H1 (cell line): ENCODE measurements around the gene TCP11.

Experiments
- CBX5 ChIP-seq: fragments of 300-800, 300-1000 bp; sonication (generic); IDR thresholded peaks from 2 replicates; pipeline ENCODE4 v1.7.1; 2016; ENCODE audit warnings: antibody characterized with exemption, low read length, low read depth
- CREB1 ChIP-seq: IDR thresholded peaks from 2 replicates; pipeline ENCODE4 v1.6.1; 2012; ENCODE audit warnings: inconsistent platforms
- EP300 ChIP-seq, 2 experiments: IDR thresholded peaks; 1 replicate in 1 of 2; 2 replicates in 1 of 2; pipeline ENCODE4 v1.6.1; 2011 to 2012; ENCODE audit warnings: low read depth in 2 of 2, low read length in 2 of 2, mild to moderate bottlenecking in 2 of 2, borderline replicate concordance in 1 of 2, inconsistent platforms in 1 of 2, moderate library complexity in 1 of 2
- GABPA ChIP-seq: IDR thresholded peaks from 2 replicates; pipeline ENCODE4 v1.6.1; 2011; ENCODE audit warnings: mild to moderate bottlenecking, low read length, moderate library complexity, borderline replicate concordance; ENCODE audit not compliant: insufficient read depth
- POLR2A ChIP-seq, 2 experiments: IDR thresholded peaks; 1 replicate in 1 of 2; 2 replicates in 1 of 2; pipeline ENCODE4 v1.6.1; 2011; ENCODE audit warnings: low read depth in 2 of 2, low read length in 2 of 2, mild to moderate bottlenecking in 2 of 2; ENCODE audit errors: control extremely low read depth in 1 of 2
- POLR2AphosphoS5 ChIP-seq: IDR thresholded peaks from 2 replicates; pipeline ENCODE4 v1.6.1; 2011; ENCODE audit warnings: low read depth, low read length
- RFX5 ChIP-seq: IDR thresholded peaks from 2 replicates; pipeline ENCODE4 v1.6.1; 2011; ENCODE audit warnings: low read depth, low read length, improper control_type of control experiment, borderline replicate concordance
- RXRA ChIP-seq: IDR thresholded peaks from 2 replicates; pipeline ENCODE4 v1.6.1; 2011; ENCODE audit warnings: low read depth, mild to moderate bottlenecking, low read length, moderate library complexity; ENCODE audit not compliant: insufficient read depth
- SIN3A ChIP-seq, 2 experiments: IDR thresholded peaks in 1 of 2; conservative IDR thresholded peaks in 1 of 2; 2 replicates each; pipeline ENCODE4 v1.6.1; 2011 to 2012; ENCODE audit warnings: low read length in 2 of 2, improper control_type of control experiment in 1 of 2, low read depth in 1 of 2, mild to moderate bottlenecking in 1 of 2
- ZNF274 ChIP-seq: IDR thresholded peaks from 2 replicates; pipeline ENCODE4 v1.7.0; 2012; ENCODE audit warnings: low read length, borderline replicate concordance; ENCODE audit errors: extremely low read depth
- TF ChIP-seq, protein P1 (sequence below), 3 experiments: IDR thresholded peaks; 1 replicate in 2 of 3; 2 replicates in 1 of 3; pipeline versions ENCODE4 v1.5.1 to v1.6.1; 2011; ENCODE audit warnings: low read length in 3 of 3, mild to moderate bottlenecking in 3 of 3, inconsistent platforms in 2 of 3, low read depth in 1 of 3, moderate library complexity in 1 of 3; ENCODE audit not compliant: insufficient read depth in 1 of 3; ENCODE audit errors: control extremely low read depth in 1 of 3
- TF ChIP-seq, protein P2 (sequence below): IDR thresholded peaks from 2 replicates; pipeline ENCODE4 v1.6.1; 2011; ENCODE audit warnings: low read depth, mild to moderate bottlenecking, low read length; ENCODE audit not compliant: insufficient read depth
- TF ChIP-seq, protein P3 (sequence below): IDR thresholded peaks from 2 replicates; pipeline ENCODE4 v1.6.1; 2012; ENCODE audit warnings: inconsistent platforms

DNA sequence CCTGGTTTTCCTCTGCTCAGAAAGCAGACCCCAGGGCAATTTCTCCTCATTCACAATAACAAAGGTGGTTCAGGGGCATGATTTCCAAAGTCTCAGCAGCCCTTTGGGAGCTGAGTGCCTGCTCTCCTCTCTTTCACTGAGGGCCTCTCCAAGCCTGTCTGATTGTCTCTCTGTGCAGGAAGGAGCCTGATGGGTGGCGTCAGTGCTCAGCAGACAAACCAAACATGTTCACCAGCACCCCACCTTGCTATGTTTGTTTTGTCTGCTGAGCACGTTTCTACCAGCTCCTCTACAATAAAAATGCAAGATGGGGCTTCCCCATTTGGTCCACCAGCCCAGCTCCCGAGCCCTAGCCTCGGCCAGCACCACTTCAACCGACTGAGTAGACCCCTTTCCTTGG lies 25.4 kb upstream of the TCP11 start:
- TF ChIP-seq SIN3A (conservative IDR thresholded peaks at IDR 0.05 in 1 of 2, IDR thresholded peaks at IDR 0.05 in 1 of 2; ENCODE audit: low read depth in 1 of 2, low read length in 2 of 2) (no peak), POLR2AphosphoS5 (no peak), ZNF274 (no peak), CBX5 (no peak), GABPA (no peak), EP300 (IDR thresholded peaks at IDR 0.05; ENCODE audit: borderline replicate concordance in 1 of 2, low read depth in 2 of 2, low read length in 2 of 2) (no peak), CREB1 (no peak), POLR2A (IDR thresholded peaks at IDR 0.05; ENCODE audit: control extremely low read depth in 1 of 2, low read depth in 2 of 2, low read length in 2 of 2) (no peak), RXRA (no peak), RFX5 (no peak)
- TF ChIP-seq, protein P1, sequence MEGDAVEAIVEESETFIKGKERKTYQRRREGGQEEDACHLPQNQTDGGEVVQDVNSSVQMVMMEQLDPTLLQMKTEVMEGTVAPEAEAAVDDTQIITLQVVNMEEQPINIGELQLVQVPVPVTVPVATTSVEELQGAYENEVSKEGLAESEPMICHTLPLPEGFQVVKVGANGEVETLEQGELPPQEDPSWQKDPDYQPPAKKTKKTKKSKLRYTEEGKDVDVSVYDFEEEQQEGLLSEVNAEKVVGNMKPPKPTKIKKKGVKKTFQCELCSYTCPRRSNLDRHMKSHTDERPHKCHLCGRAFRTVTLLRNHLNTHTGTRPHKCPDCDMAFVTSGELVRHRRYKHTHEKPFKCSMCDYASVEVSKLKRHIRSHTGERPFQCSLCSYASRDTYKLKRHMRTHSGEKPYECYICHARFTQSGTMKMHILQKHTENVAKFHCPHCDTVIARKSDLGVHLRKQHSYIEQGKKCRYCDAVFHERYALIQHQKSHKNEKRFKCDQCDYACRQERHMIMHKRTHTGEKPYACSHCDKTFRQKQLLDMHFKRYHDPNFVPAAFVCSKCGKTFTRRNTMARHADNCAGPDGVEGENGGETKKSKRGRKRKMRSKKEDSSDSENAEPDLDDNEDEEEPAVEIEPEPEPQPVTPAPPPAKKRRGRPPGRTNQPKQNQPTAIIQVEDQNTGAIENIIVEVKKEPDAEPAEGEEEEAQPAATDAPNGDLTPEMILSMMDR (IDR thresholded peaks at IDR 0.05; ENCODE audit: control extremely low read depth in 1 of 3, insufficient read depth in 1 of 3, low read depth in 1 of 3, low read length in 3 of 3): no peak
- TF ChIP-seq, protein P2, sequence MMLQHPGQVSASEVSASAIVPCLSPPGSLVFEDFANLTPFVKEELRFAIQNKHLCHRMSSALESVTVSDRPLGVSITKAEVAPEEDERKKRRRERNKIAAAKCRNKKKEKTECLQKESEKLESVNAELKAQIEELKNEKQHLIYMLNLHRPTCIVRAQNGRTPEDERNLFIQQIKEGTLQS: no peak
- TF ChIP-seq, protein P3, sequence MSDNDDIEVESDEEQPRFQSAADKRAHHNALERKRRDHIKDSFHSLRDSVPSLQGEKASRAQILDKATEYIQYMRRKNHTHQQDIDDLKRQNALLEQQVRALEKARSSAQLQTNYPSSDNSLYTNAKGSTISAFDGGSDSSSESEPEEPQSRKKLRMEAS: no peak
